Loucy (cell line): Measurements from ENCODE around the gene PRR7.
A peak's percentile ranks its signal among the peaks of the same experiment; 100 is the strongest.

Experiments
- H2AFZ ChIP-seq: fragments of 200-600 bp; sonication (generic); 2 replicates; pipeline ENCODE4 v1.6.0; 2016; ENCODE audit warnings: antibody characterized with exemption, mild to moderate bottlenecking, low read length, moderate library complexity
- H3F3A ChIP-seq: fragments of 200-600 bp; 2 replicates; pipeline ENCODE4 v1.6.0; 2016; ENCODE audit warnings: antibody characterized with exemption, low read depth, mild to moderate bottlenecking
- H3K27me3 ChIP-seq: fragments of 200-600 bp; sonication (generic); 2 replicates; pipeline ENCODE4 v1.6.1; 2014; ENCODE audit warnings: low read length, mild to moderate bottlenecking; ENCODE audit not compliant: insufficient read depth, poor library complexity, severe bottlenecking
- H3K36me3 ChIP-seq: fragments of 200-600 bp; sonication (generic); 2 replicates; pipeline ENCODE4 v1.6.1; 2016; ENCODE audit warnings: low read length; ENCODE audit not compliant: insufficient read depth
- H3K4me1 ChIP-seq: fragments of 200-600 bp; sonication (generic); 2 replicates; pipeline ENCODE4 v1.5.1; 2014; ENCODE audit warnings: low read length, mild to moderate bottlenecking; ENCODE audit not compliant: insufficient read depth, poor library complexity, severe bottlenecking
- H3K4me2 ChIP-seq: fragments of 200-600 bp; sonication (generic); 2 replicates; pipeline ENCODE4 v1.6.0; 2014; ENCODE audit warnings: antibody characterized with exemption, low read length, low read depth, mild to moderate bottlenecking; ENCODE audit not compliant: poor library complexity, severe bottlenecking
- H3K4me3 ChIP-seq: fragments of 200-600 bp; sonication (generic); 2 replicates; pipeline ENCODE4 v1.5.1; 2014; ENCODE audit warnings: low read length, mild to moderate bottlenecking, mixed read lengths; ENCODE audit not compliant: poor library complexity, severe bottlenecking
- H3K79me2 ChIP-seq: fragments of 200-600 bp; sonication (generic); 2 replicates; pipeline ENCODE4 v1.6.1; 2014; ENCODE audit warnings: low read length; ENCODE audit not compliant: insufficient read depth
- H3K9ac ChIP-seq: fragments of 200-600 bp; sonication (generic); 2 replicates; pipeline ENCODE4 v1.6.0; 2014; ENCODE audit warnings: mild to moderate bottlenecking, low read depth, low read length, moderate library complexity; ENCODE audit not compliant: poor library complexity, severe bottlenecking
- H3K9me2 ChIP-seq: fragments of 200-600 bp; sonication (generic); replicated peaks from 2 replicates; pipeline ENCODE4 v1.6.1; 2016; ENCODE audit warnings: low read depth, low read length, mixed read lengths
- H3K9me3 ChIP-seq: fragments of 200-600 bp; sonication (generic); 2 replicates; pipeline ENCODE4 v1.6.1; 2014; ENCODE audit warnings: mild to moderate bottlenecking, antibody characterized with exemption, low read length, low read depth; ENCODE audit not compliant: insufficient read depth
- H4K20me1 ChIP-seq: fragments of 200-600 bp; sonication (generic); 2 replicates; pipeline ENCODE4 v1.6.0; 2014; ENCODE audit warnings: antibody characterized with exemption, low read length, mild to moderate bottlenecking; ENCODE audit not compliant: insufficient read depth, poor library complexity, severe bottlenecking
- CTCF ChIP-seq: fragments of 200-600 bp; sonication (generic); conservative IDR thresholded peaks from 2 replicates; pipeline ENCODE4 v1.5.1; 2014; ENCODE audit warnings: mild to moderate bottlenecking, antibody characterized with exemption, low read length
- EZH2phosphoT487 ChIP-seq: fragments of 200-600 bp; IDR thresholded peaks from 2 replicates; pipeline ENCODE4 v1.6.1; 2018; ENCODE audit warnings: antibody characterized with exemption, mild to moderate bottlenecking, moderate library complexity, borderline replicate concordance

PRR7 gene

GRCh38 chr5:177470759-177471536 is 24.3 kb downstream of the PRR7 start:
- H3F3A ChIP-seq: no peaks in the 10 kb centered on the region
- no peaks in the 10 kb centered on the region for H3K9me3 ChIP-seq
- no peaks in the 10 kb centered on the region for H3K27me3 ChIP-seq
- H3K4me1 ChIP-seq: peaks cover 16% of the 10 kb centered on the region
- no peak for TF ChIP-seq CTCF
- TF ChIP-seq EZH2phosphoT487: no peak
- peaks cover 45% of the 10 kb centered on the region for H3K79me2 ChIP-seq
- peaks cover 13% of the 10 kb centered on the region; the same call in 1 of the 2 replicates for H3K36me3 ChIP-seq
- no peak overlapping the region for H2AFZ ChIP-seq
- peak overlapping the region; percentile 89 for H3K4me3 ChIP-seq
- peak overlapping the region; percentile 32 for H3K9ac ChIP-seq
- no peaks in the 10 kb centered on the region for H3K9me2 ChIP-seq
- peak overlapping the region; percentile 91 for H3K4me2 ChIP-seq
- H4K20me1 ChIP-seq: peaks cover 34% of the 10 kb centered on the region

- Histone ChIP-seq H3K9ac (peak overlapping the region; percentile 71), H3K9me3 (no peaks in the 10 kb centered on the region), H3F3A (no peaks in the 10 kb centered on the region), H2AFZ (no peak overlapping the region), H4K20me1 (peaks cover 34% of the 10 kb centered on the region), H3K79me2 (peaks cover 45% of the 10 kb centered on the region), H3K4me2 (peak overlapping the region; percentile 91), H3K4me1 (peaks cover 16% of the 10 kb centered on the region), H3K4me3 (peak overlapping the region; percentile 89), H3K27me3 (no peaks in the 10 kb centered on the region), H3K36me3 (peaks cover 4% of the 10 kb centered on the region; the same call in 1 of the 2 replicates), H3K9me2 (no peaks in the 10 kb centered on the region)
- TF ChIP-seq CTCF (no peak), EZH2phosphoT487 (no peak)
Measured at GRCh38 chr5:177471610-177472356, 25.2 kb downstream of the PRR7 start.

GRCh38 chr5:177472460-177473442 is 26.1 kb downstream of the PRR7 start:
- Histone ChIP-seq H3K4me3 (peak overlapping the region; percentile 89), H3K9me2 (no peaks in the 10 kb centered on the region), H3K27me3 (no peaks in the 10 kb centered on the region), H3K9me3 (no peaks in the 10 kb centered on the region), H3K36me3 (no peaks in the 10 kb centered on the region; the same call in 1 of the 2 replicates), H3K79me2 (peaks cover 45% of the 10 kb centered on the region), H3K4me2 (peak overlapping the region; percentile 91), H3K9ac (peak overlapping the region; percentile 71), H3K4me1 (peaks cover 16% of the 10 kb centered on the region), H2AFZ (no peak overlapping the region), H4K20me1 (peaks cover 34% of the 10 kb centered on the region), H3F3A (no peaks in the 10 kb centered on the region)
- TF ChIP-seq CTCF (no peak), EZH2phosphoT487 (no peak)
